A673 (cell line): ENCODE data around the gene SEL1L. TPM values are rescaled to one million over a fixed set of nuclear protein-coding genes. Genes with fewer than 3 reads are reported as not detected.

Experiments
- BruUV-seq: library from RNA; stranded (reverse); fragments of 400-500 nt; replicated peaks from 2 replicates; lab custom pipeline; 2021; lab: Mats Ljungman, UMichigan
- CTCF ChIA-PET: fragments of 300-600 bp; sonication (Branson Sonifier 250); formaldehyde crosslinking; loops from one replicate; lab custom pipeline; 2022; ENCODE audit warnings: antibody characterized with exemption; lab: Charles Lee
- POLR2A ChIA-PET: fragments of 300-600 bp; sonication (Branson Sonifier 250); formaldehyde crosslinking; loops from one replicate; lab custom pipeline; 2022; ENCODE audit warnings: antibody characterized with exemption; ENCODE audit not compliant: low non-redundant PET; lab: Charles Lee
- DNase-seq: peaks from one replicate; pipeline ENCODE4 v3.0.0-alpha.2; 2015; ENCODE audit warnings: low spot score
- H3K27ac ChIP-seq: fragments of 200-600 bp; sonication (generic); 2 replicates; pipeline ENCODE4 v1.5.1; 2016; ENCODE audit warnings: mixed run types, low read depth, mild to moderate bottlenecking, mixed read lengths, antibody characterized with exemption, low read length; ENCODE audit not compliant: poor library complexity, severe bottlenecking
- H3K27me3 ChIP-seq: fragments of 200-600 bp; sonication (generic); replicated peaks from 2 replicates; pipeline ENCODE4 v1.6.1; 2017; ENCODE audit warnings: mixed run types, low read depth, mild to moderate bottlenecking, mixed read lengths, antibody characterized with exemption, low read length; ENCODE audit not compliant: insufficient read depth, poor library complexity
- H3K36me3 ChIP-seq: fragments of 200-600 bp; sonication (generic); 2 replicates; pipeline ENCODE4 v1.6.1; 2016; ENCODE audit warnings: mixed run types, mild to moderate bottlenecking, mixed read lengths, antibody characterized with exemption, low read length; ENCODE audit not compliant: insufficient read depth, poor library complexity, severe bottlenecking
- H3K4me1 ChIP-seq: fragments of 200-600 bp; sonication (generic); 2 replicates; pipeline ENCODE4 v1.6.1; 2017; ENCODE audit warnings: mixed run types, mild to moderate bottlenecking, mixed read lengths, antibody characterized with exemption, low read length; ENCODE audit not compliant: insufficient read depth, poor library complexity, severe bottlenecking
- H3K4me3 ChIP-seq: fragments of 200-600 bp; sonication (generic); 2 replicates; pipeline ENCODE4 v1.5.1; 2016; ENCODE audit warnings: low read depth, mixed run types, mild to moderate bottlenecking, mixed read lengths, low read length; ENCODE audit not compliant: poor library complexity, severe bottlenecking
- H3K9me3 ChIP-seq: fragments of 200-600 bp; sonication (generic); 2 replicates; pipeline ENCODE4 v1.6.1; 2016; ENCODE audit warnings: mixed run types, low read depth, mild to moderate bottlenecking, mixed read lengths, antibody characterized with exemption, low read length; ENCODE audit not compliant: poor library complexity, severe bottlenecking
- CTCF ChIP-seq: fragments of 300-800, 200-600 bp; sonication (generic); conservative IDR thresholded peaks from 2 replicates; pipeline ENCODE4 v1.5.1; 2017; ENCODE audit warnings: low read depth, mild to moderate bottlenecking, antibody characterized with exemption, low read length, moderate library complexity, mixed read lengths
- EZH2 ChIP-seq: fragments of 200-600 bp; sonication (generic); IDR thresholded peaks from 2 replicates; pipeline ENCODE4 v1.6.1; 2017; ENCODE audit warnings: borderline replicate concordance, low read depth, mild to moderate bottlenecking, mixed read lengths, antibody characterized with exemption, low read length; ENCODE audit not compliant: poor library complexity, severe bottlenecking
- intact Hi-C: fragments of 100-400 bp; cut with micrococcal nuclease; formaldehyde crosslinking; loops from one replicate; pipeline ENCODE4 v1.10.0; 2022; ENCODE audit not compliant: unreplicated experiment
- total RNA-seq: library from RNA; stranded (reverse); gene quantifications from 2 replicates; pipeline ENCODE4 v1.2.3, GENCODE V29; 2021

SEL1L gene
- total RNA-seq, 1 experiment from 2014 or later = 52.5 TPM

DNA sequence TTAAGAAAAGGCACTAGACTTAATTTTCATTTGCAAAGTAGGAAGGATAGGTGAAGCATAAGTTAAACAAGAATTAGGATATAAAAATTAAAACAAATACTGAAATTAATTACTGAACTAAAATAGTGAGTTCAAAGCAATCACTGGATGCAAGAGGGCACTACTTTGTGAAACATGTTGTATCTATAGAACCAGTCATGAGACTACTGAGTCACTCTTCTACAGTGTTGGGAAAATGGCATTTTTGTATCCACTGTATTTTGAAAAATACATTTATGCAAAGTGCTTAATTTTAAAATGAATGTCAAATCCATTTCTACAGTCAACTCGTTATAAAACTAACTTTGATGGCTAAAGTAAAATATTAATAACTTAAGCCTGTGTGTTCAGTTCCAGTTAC is 47.9 kb downstream of the SEL1L start:
- no peaks in the 10 kb centered on the region for H3K9me3 ChIP-seq
- H3K27ac ChIP-seq = no peak overlapping the region
- POLR2A ChIA-PET = no interaction called here
- H3K4me3 ChIP-seq = no peak overlapping the region
- no TSS peak for BruUV-seq
- intact Hi-C loops = no loop called here
- peaks cover 63% of the 10 kb centered on the region for H3K36me3 ChIP-seq
- CTCF ChIA-PET = interaction anchor here (0.6 kb wide), 2 partner anchors 218 to 316 kb away, joined by 3 to 4 read pairs; no protein-coding TSS in a partner anchor
- no peaks in the 10 kb centered on the region for H3K4me1 ChIP-seq
- TF ChIP-seq EZH2 = no peak
- no peaks in the 10 kb centered on the region for H3K27me3 ChIP-seq
- no peak for DNase-seq

- POLR2A ChIA-PET = no interaction called here
- intact Hi-C loops = no loop called here
- CTCF ChIA-PET = interaction anchor here (0.5 kb wide), 1 partner anchor 33 kb away, joined by 4 read pairs; no protein-coding TSS in a partner anchor
- no TSS peak for BruUV-seq
- Histone ChIP-seq H3K27me3 (no peaks in the 10 kb centered on the region), H3K36me3 (peaks cover 63% of the 10 kb centered on the region), H3K4me3 (no peak overlapping the region), H3K9me3 (no peaks in the 10 kb centered on the region), H3K4me1 (no peaks in the 10 kb centered on the region), H3K27ac (no peak overlapping the region)
- TF ChIP-seq EZH2 = no peak
- no peak for TF ChIP-seq CTCF
- no peak for DNase-seq
These were observed 48.3 kb downstream of the SEL1L start for GRCh38 chr14:81485372-81485771.

GRCh38 chr14:81484120-81484519 is 49.5 kb downstream of the SEL1L start:
- TF ChIP-seq EZH2 (no peak), CTCF (no peak)

GRCh38 chr14:81480741-81481140 is 52.9 kb downstream of the SEL1L start:
- no peak overlapping the region for H3K4me3 ChIP-seq
- BruUV-seq = no TSS peak
- no peaks in the 10 kb centered on the region for H3K4me1 ChIP-seq
- intact Hi-C loops = no loop called here
- TF ChIP-seq EZH2 (no peak), CTCF (no peak)
- ChIA-PET POLR2A (no interaction called here), CTCF (no interaction called here)
- DNase-seq = no peak
- H3K9me3 ChIP-seq = no peaks in the 10 kb centered on the region
- no peak overlapping the region for H3K27ac ChIP-seq
- peaks cover 54% of the 10 kb centered on the region for H3K36me3 ChIP-seq
- no peaks in the 10 kb centered on the region for H3K27me3 ChIP-seq

More at GRCh38 chr14:81484120-81484519, 49.5 kb downstream of the SEL1L start:
- Histone ChIP-seq H3K4me1 (no peaks in the 10 kb centered on the region), H3K27ac (no peak overlapping the region), H3K4me3 (no peak overlapping the region), H3K36me3 (peaks cover 65% of the 10 kb centered on the region), H3K27me3 (no peaks in the 10 kb centered on the region), H3K9me3 (no peaks in the 10 kb centered on the region)
- no TSS peak for BruUV-seq
- intact Hi-C loops = no loop called here
- CTCF ChIA-PET = no interaction called here
- POLR2A ChIA-PET = interaction anchor here (0.6 kb wide), 1 partner anchor 19 kb away, joined by 3 read pairs; no protein-coding TSS in a partner anchor
- no peak for DNase-seq
